GM23248 (cell line): ENCODE results near the gene SIGLEC11. TPM values are rescaled to one million over a fixed set of nuclear protein-coding genes. Genes with fewer than 3 reads are reported as not detected.

ENCODE experiments used
- DNase-seq: peaks from one replicate; pipeline ENCODE4 v3.0.0-alpha.2; 2015
- H2AFZ ChIP-seq: fragments of 200-600 bp; sonication (generic); 2 replicates; pipeline ENCODE4 v1.6.1; 2016; ENCODE audit warnings: antibody characterized with exemption
- H3F3A ChIP-seq: fragments of 200-600 bp; sonication (generic); 2 replicates; pipeline ENCODE4 v1.6.1; 2016; ENCODE audit warnings: mild to moderate bottlenecking, antibody characterized with exemption, mixed run types; ENCODE audit not compliant: insufficient read depth
- H3K27ac ChIP-seq: fragments of 200-600 bp; sonication (generic); 2 replicates; pipeline ENCODE4 v1.5.1; 2016; ENCODE audit warnings: mild to moderate bottlenecking
- H3K27me3 ChIP-seq: fragments of 200-600 bp; sonication (generic); replicated peaks from 2 replicates; pipeline ENCODE4 v1.6.1; 2016; ENCODE audit warnings: mild to moderate bottlenecking; ENCODE audit not compliant: insufficient read depth
- H3K36me3 ChIP-seq: fragments of 200-600 bp; sonication (generic); 2 replicates; pipeline ENCODE4 v1.6.1; 2016; ENCODE audit warnings: low read depth, mild to moderate bottlenecking
- H3K4me1 ChIP-seq: fragments of 200-600 bp; sonication (generic); 2 replicates; pipeline ENCODE4 v1.6.1; 2016; ENCODE audit warnings: mild to moderate bottlenecking; ENCODE audit not compliant: insufficient read depth
- H3K4me2 ChIP-seq: fragments of 200-600 bp; sonication (generic); one replicate; pipeline ENCODE4 v1.6.1; 2016; ENCODE audit warnings: mild to moderate bottlenecking; ENCODE audit not compliant: unreplicated experiment
- H3K4me3 ChIP-seq: fragments of 200-600 bp; sonication (generic); 2 replicates; pipeline ENCODE4 v1.5.1; 2016; ENCODE audit warnings: mild to moderate bottlenecking
- H3K79me2 ChIP-seq: fragments of 200-600 bp; sonication (generic); 2 replicates; pipeline ENCODE4 v1.6.1; 2016; ENCODE audit warnings: mild to moderate bottlenecking; ENCODE audit not compliant: insufficient read depth
- H3K9ac ChIP-seq: fragments of 200-600 bp; sonication (generic); 2 replicates; pipeline ENCODE4 v1.6.1; 2016; ENCODE audit warnings: mild to moderate bottlenecking
- H3K9me2 ChIP-seq: fragments of 200-600 bp; sonication (generic); 2 replicates; pipeline ENCODE4 v1.6.1; 2016; ENCODE audit warnings: mixed run types, mild to moderate bottlenecking, moderate library complexity; ENCODE audit not compliant: insufficient read depth
- H3K9me3 ChIP-seq: fragments of 200-600 bp; sonication (generic); one replicate; pipeline ENCODE4 v1.6.1; 2017; ENCODE audit warnings: low read depth
- H4K20me1 ChIP-seq: fragments of 200-600 bp; sonication (generic); 2 replicates; pipeline ENCODE4 v1.6.0; 2016; ENCODE audit not compliant: insufficient read depth
- EZH2 ChIP-seq: fragments of 200-600 bp; sonication (generic); IDR thresholded peaks from 2 replicates; pipeline ENCODE4 v1.6.1; 2018; ENCODE audit warnings: antibody characterized with exemption, mild to moderate bottlenecking; ENCODE audit not compliant: insufficient read depth, poor library complexity, severe bottlenecking
- EZH2phosphoT487 ChIP-seq: fragments of 200-600 bp; sonication (generic); IDR thresholded peaks from 2 replicates; pipeline ENCODE4 v1.6.1; 2018; ENCODE audit warnings: antibody characterized with exemption, moderate library complexity, mild to moderate bottlenecking, low read depth; ENCODE audit not compliant: insufficient read depth
- WGBS, 2 experiments: methylation state at CpG; one replicate each; pipeline ENCODE4 v1.1.6; 2015 to 2017; ENCODE audit warnings: low lambda C conversion rate in 2 of 2, low coverage in 1 of 2; ENCODE audit errors: missing lambda C conversion rate in 2 of 2; 5-methylcytosine and 5-hydroxymethylcytosine counted together
- in situ Hi-C: fragments of 300-500 bp; cut with MboI; formaldehyde crosslinking; loops from 2 replicates; pipeline ENCODE4 v1.15.0; 2020
- polyA plus RNA-seq: library from polyadenylated mRNA; unstranded; fragments of >200 nt; fragmentation: Nextera tagmentation; extraction: Ambion mirVana; gene quantifications from 2 replicates; pipeline ENCODE4 v1.2.1, GENCODE V29; 2016
- total RNA-seq: library from RNA; depleted of rRNA; stranded (reverse); fragments of >200 nt; shearing (Covaris generic); gene quantifications from 2 replicates; pipeline ENCODE4 v1.2.3, GENCODE V29; 2014

Gene SIGLEC11
- total and polyA plus RNA-seq, 2 experiments from 2014 or later: not detected

DNA sequence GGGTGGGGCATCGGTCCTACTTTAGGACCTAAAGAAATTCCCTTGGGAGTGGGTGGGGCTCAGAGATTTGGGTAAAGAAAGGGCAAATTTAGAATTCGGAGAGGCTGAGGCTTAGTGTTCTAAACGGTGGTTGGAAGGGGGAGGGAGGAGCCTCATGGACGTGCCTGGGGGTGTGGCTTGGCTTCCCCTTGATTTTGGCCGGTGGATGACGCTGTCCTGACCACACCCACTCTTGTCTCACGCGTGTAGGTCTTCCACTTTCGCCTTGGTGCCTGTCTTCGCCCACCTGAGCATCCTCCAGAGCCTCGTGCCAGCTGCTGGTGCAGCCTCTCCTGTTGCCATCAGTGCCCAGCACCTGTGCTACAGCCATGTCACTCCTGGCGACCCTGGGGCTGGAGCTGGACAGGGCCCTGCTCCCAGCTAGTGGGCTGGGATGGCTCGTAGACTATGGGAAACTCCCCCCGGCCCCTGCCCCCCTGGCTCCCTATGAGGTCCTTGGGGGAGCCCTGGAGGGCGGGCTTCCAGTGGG, 30.4 kb downstream of the SIGLEC11 start:
- DNase-seq: peak; percentile 56
- 53 to 55% methylated on average over 14 to 15 of the region's 15 CpGs for WGBS, 2 experiments

DNA sequence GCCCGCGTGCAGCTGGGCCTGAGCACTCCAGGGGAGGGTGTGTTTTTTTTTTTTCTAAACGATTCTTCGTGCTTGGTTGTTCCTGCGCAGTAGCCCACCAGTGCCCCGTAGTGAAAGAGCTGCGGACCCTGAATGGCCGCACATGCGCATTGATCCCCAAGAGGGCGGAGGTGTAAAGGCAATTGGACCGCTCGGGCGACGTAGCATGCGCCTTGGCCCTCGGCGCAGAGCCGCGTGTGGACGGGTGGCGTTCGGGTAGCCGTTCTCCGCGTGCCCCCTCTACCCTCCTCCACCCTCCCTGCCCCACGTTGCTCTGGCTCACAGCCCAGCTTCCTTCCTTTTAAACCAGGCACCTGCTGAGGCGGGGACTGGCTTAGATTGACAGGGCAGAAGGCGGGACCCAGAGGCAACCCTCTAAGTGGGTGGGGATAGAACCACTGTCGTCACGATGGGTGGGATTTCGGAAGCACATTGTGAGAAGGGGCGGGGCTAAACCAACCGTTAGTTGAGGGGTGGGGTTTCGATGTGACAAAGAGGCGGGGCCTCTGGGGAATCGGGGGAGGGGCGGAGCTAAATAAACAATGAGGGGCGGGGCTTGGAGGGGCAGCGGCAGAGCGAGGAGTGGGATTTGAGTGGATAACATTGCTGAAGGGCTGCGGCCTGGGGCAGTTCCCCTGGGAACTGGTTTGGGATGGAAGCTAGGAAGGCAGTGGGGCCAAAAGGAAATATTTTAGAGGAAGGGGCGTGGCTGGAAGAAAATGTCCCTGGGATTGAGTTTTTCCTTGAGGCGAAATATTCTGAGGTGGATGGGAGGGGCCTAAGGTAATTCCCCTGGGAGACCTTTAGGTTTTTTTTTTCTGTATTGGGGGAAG, 31.1 kb downstream of the SIGLEC11 start:
- DNase-seq: peak; percentile 99
- 4% methylated on average over 35 to 43 of the region's 43 CpGs for WGBS, 2 experiments
- peak overlapping the region; percentile 80 for H3K4me2 ChIP-seq
- no peak for TF ChIP-seq EZH2
- no peaks in the 10 kb centered on the region for H3K27me3 ChIP-seq
- H4K20me1 ChIP-seq: no peaks in the 10 kb centered on the region
- H3K36me3 ChIP-seq: peaks cover 7% of the 10 kb centered on the region; the same call in 1 of the 2 replicates
- peak overlapping the region; percentile 98 for H3K4me3 ChIP-seq
- H2AFZ ChIP-seq: peak overlapping the region; percentile 93
- H3F3A ChIP-seq: peaks cover 12% of the 10 kb centered on the region
- H3K79me2 ChIP-seq: peaks cover 43% of the 10 kb centered on the region
- H3K4me1 ChIP-seq: peaks cover 7% of the 10 kb centered on the region; the same call in 1 of the 2 replicates
- in situ Hi-C loops: loop anchor here (25.0 kb wide), 1 partner anchor 207 kb away; no protein-coding TSS in a partner anchor
- H3K9ac ChIP-seq: peak overlapping the region; percentile 94
- H3K27ac ChIP-seq: peak overlapping the region; percentile 87
- no peaks in the 10 kb centered on the region for H3K9me2 ChIP-seq
- no peaks in the 10 kb centered on the region for H3K9me3 ChIP-seq

More for the DNA sequence above, 30.4 kb downstream of the SIGLEC11 start:
- TF ChIP-seq EZH2phosphoT487 (no peak), EZH2 (no peak)
- H3K9me2 ChIP-seq: no peaks in the 10 kb centered on the region
- no peak overlapping the region for H3K27ac ChIP-seq
- H3K9ac ChIP-seq: no peak overlapping the region
- peaks cover 7% of the 10 kb centered on the region; the same call in 1 of the 2 replicates for H3K4me1 ChIP-seq
- peak overlapping the region; percentile 98 for H3K4me3 ChIP-seq
- H3F3A ChIP-seq: peaks cover 12% of the 10 kb centered on the region
- no peaks in the 10 kb centered on the region for H4K20me1 ChIP-seq
- no peaks in the 10 kb centered on the region for H3K9me3 ChIP-seq
- H2AFZ ChIP-seq: peak overlapping the region; percentile 93
- peaks cover 4% of the 10 kb centered on the region; the same call in 1 of the 2 replicates for H3K36me3 ChIP-seq
- in situ Hi-C loops: loop anchor here (25.0 kb wide), 1 partner anchor 207 kb away; no protein-coding TSS in a partner anchor
- no peaks in the 10 kb centered on the region for H3K27me3 ChIP-seq
- H3K79me2 ChIP-seq: peaks cover 36% of the 10 kb centered on the region
- no peak overlapping the region for H3K4me2 ChIP-seq

- peak within 1 kb of the TSS; percentile 93 for H2AFZ ChIP-seq
- H3F3A ChIP-seq: peaks cover 12% of the 10 kb centered on the region
- WGBS, 2 experiments: 0 to 2% methylated on average over 31 to 48 of the region's 48 CpGs
- H3K4me2 ChIP-seq: peak within 1 kb of the TSS; percentile 80
- H3K4me1 ChIP-seq: peaks cover 7% of the 10 kb centered on the region; the same call in 1 of the 2 replicates
- H3K36me3 ChIP-seq: peaks cover 7% of the 10 kb centered on the region; the same call in 1 of the 2 replicates
- peak within 1 kb of the TSS; percentile 98 for H3K4me3 ChIP-seq
- peak; percentile 89 for DNase-seq
- TF ChIP-seq EZH2phosphoT487: no peak
- no peak for TF ChIP-seq EZH2
- no peaks in the 10 kb centered on the region for H3K27me3 ChIP-seq
- H3K27ac ChIP-seq: peak within 1 kb of the TSS; percentile 87
- peaks cover 50% of the 10 kb centered on the region for H3K79me2 ChIP-seq
- H3K9me3 ChIP-seq: no peaks in the 10 kb centered on the region
- H3K9me2 ChIP-seq: no peaks in the 10 kb centered on the region
- in situ Hi-C loops: loop anchor here (25.0 kb wide), 1 partner anchor 208 kb away; no protein-coding TSS in a partner anchor
- H4K20me1 ChIP-seq: no peaks in the 10 kb centered on the region
- H3K9ac ChIP-seq: peak within 1 kb of the TSS; percentile 94
Observed at GRCh38 chr19:49929121-49929610, 31.8 kb downstream of the SIGLEC11 start, which contains the start of the genes ATF5 and NUP62. Gene ATF5, plus strand, starts transcription at chr19:49929205. Its CDS starts 1,646 bp downstream, at chr19:49930851. Gene NUP62, minus strand, starts transcription at chr19:49929504. Its CDS starts 19,697 bp downstream, at chr19:49909807.
